HG02759 (cell line): Measurements from ENCODE around the gene PTF1A.

ENCODE experiments used
- ATAC-seq: cut with Tn5 transposase; IDR thresholded peaks from one replicate; pipeline ENCODE4 v1.9.1; 2021; ENCODE audit warnings: mild to moderate bottlenecking, moderate library complexity; ENCODE audit not compliant: unreplicated experiment

Gene PTF1A

DNA sequence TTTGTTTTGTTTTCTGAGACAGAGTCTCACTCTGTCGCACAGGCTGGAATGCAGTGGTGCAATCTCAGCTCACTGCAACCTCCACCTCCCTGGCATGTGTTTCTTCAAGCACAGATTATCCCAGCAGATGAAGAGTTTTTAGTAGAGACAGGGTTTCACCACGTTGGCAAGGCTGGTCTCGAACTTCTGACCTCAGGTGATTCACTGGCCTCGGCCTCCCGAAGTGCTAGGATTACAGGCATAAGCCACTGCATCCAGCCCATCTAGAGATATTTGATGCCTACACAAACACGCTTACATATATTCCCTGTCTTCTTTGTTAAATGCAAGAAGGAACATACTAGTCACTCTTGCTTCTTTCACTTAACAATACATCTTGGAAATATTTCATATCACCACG, 5.9 kb upstream of the PTF1A start:
- ATAC-seq, result no peak

DNA sequence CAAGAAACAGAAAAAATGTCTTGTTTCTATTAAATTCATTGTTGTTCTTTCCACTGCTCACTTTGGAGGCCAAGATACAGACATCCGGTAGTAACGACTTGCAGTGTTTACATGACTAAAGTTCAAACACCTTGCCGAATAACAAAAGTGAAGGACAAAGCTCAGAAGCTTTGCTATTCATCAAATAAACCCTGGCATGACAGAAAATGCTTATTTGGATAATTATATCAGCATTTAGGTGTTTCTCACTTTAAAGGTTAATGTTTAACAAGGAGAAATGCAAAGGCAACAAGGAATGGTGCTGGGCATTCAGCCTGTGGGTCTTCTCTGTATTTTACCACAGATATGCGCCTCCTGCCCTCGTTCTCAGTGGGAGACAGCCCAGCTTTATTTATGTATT, 5.4 kb upstream of the PTF1A start:
- no peak for ATAC-seq

GRCh38 chr10:23187155-23187554, 5.0 kb upstream of the PTF1A start:
- no peak for ATAC-seq

GRCh38 chr10:23189024-23189423, 3.1 kb upstream of the PTF1A start:
- no peak for ATAC-seq

GRCh38 chr10:23190872-23191763, 994 bp upstream of the PTF1A start:
- no peak for ATAC-seq

DNA sequence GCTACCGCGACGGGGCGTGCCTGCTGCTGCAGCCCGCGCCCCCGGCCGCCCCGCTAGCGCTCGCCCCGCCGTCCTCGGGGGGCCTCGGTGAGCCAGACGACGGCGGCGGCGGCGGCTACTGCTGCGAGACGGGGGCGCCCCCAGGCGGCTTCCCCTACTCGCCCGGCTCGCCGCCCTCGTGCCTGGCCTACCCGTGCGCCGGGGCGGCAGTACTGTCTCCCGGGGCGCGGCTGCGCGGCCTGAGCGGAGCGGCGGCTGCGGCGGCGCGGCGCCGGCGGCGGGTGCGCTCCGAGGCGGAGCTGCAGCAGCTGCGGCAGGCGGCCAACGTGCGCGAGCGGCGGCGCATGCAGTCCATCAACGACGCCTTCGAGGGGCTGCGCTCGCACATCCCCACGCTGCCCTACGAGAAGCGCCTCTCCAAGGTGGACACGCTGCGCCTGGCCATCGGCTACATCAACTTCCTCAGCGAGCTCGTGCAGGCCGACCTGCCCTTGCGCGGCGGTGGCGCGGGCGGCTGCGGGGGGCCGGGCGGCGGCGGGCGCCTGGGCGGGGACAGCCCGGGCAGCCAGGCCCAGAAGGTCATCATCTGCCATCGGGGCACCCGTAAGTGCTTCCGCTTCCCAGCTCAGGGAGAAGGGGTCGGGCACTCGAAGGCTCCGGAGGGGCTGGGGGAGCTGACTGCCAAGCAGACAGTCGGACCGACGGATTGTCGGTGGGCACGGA, 761 bp downstream of the PTF1A start:
- ATAC-seq, result no peak

DNA sequence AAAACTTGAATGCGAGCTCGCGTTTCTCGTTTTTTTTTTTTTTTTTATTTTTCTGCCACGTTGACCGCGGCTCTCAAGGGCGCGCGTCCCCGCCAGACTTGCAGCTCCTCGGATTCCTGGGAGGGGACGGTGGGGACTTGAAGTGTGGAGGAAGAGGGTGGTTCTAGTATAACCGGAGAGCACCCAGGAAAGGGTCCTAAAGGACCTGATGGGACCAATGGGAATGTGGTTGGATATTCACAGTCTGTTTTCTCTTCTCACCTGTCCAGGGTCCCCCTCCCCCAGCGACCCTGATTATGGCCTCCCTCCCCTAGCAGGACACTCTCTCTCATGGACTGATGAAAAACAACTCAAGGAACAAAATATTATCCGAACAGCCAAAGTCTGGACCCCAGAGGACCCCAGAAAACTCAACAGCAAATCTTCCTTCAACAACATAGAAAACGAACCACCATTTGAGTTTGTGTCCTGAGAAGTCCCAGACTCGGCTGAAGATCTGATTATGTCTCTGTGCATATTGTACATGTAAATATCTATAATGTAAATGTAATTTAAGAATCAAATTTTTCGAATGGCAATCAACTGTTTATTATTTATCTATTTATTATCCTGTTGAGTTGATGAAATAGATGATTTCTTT, 1.4 kb downstream of the PTF1A start:
- no peak for ATAC-seq

- ATAC-seq, result no peak
These were observed 2.4 kb downstream of the PTF1A start for GRCh38 chr10:23194471-23194965.

DNA sequence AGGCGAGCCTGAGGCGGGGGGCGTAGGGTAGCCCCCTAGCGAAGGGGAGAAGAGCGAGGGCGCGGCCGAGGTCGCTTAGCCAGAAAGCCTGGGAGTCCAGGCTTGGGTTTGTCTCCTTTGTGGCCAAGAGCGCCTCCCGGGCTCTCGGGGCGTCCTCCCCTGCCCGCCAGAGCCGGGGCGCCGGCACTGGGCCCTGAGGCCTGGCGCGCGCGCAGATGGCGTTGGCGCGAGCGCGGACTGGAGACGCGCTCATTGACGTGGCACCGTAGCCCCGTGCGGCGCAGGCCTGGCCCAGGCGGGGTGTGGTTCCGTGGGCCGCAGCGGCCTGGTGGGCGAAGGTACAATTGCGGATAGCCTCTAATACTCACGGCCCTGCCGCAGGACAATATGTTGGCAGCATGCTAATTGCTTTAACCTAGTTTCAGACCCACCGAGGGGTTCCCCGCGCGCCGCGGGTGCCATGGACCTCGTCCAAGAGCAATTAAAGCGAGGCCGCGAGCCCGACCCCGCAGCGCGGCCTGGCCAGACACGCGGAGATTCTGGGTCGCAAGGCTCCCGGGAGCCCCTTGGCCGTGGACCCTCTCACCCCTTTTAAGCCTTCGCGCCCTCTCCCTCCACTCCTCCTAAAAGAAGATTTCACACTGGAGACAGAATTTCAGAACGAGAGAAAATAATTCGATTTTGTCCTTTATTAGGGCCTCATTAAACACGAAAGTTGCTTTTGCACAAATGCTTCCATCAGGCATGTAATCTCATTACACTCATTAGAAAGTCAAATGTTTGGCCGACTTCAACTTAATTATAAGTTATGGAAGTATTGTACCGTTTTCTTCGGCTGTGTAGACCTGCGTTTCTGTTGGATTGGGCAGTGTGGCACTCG, 3.1 kb downstream of the PTF1A start:
- ATAC-seq, result no peak

- no peak for ATAC-seq
These were observed 3.9 kb downstream of the PTF1A start for GRCh38 chr10:23195846-23196600.

DNA sequence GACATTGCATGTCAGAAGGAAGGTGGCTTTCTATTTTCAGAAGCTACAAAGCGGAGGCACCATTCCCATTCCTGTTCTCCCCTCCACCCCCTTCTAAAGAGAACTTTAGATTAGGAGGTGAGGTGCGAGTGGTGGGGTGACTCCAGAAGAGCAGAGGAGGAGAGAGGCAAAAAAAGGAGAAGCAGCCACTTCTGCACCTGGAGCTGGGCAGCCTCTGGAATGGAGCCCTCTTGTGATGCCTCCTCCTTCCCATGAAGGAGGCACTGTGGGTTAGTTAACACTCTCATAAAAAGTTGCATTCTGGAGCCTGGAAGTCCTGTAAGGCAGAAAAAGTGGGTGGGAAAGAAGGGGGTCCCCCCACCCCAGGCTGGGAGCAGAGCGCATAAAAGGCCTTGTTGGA, 4.8 kb downstream of the PTF1A start:
- ATAC-seq, result no peak

DNA sequence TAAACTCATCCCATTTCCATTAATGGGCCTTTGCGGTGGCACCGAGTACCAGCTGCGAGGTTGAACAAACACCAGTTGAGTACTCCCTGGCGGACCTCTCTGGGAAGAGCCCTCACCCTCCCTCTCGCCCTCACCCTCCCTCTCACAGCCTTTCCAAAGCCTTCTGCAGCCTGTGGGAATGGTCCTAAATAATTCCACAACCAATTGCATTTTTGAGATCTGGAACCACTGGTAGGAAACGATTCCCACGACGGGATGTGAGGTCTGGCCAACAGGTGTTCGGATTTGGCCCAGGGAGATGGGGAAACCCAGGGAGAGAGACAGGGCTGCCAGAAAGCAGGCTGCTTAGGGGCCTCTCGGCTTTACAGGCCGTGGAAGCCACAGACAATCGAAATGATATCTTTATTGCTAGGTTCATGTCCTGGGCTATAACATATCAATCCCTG, 5.3 kb downstream of the PTF1A start:
- ATAC-seq, result no peak

GRCh38 chr10:23198610-23198939, 6.5 kb downstream of the PTF1A start:
- ATAC-seq, result no peak

- no peak for ATAC-seq
These were observed 7.0 kb downstream of the PTF1A start for GRCh38 chr10:23198940-23199767.

DNA sequence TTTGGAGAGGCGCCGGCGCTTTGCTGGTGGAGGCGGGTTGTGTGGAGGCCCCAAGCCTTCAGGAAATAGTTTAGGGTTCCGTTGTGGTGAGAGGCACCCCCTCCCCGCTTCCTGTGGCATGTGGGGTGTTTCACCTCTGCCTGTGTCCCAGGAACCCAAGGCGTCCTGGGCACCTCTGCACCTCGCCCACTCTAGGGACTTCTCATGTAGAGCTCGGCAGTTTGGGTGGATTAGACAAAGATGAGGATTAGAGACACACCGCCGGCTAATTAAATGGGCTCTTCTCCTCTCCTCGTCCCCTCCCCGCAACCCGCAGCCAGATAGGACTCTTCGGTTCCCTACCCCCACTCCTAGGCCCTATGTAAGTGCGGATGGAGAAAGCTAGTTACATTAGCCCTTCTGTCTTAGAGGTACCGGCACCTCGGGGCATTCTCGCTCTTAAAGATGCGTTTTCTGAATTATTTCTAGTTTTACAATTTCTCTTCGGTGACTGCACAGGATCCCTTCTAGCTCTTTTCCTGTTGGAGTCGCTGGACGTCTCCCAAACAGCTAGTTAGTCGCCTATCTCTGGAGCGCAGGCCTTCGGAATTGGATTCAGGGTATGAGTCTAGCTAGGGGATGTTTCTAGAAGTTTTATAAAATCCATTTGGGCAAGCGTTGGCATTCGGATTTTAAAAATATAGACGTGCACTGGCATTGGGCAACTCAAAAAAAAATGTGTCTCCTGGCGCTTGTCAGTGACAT, 7.8 kb downstream of the PTF1A start:
- no peak for ATAC-seq

DNA sequence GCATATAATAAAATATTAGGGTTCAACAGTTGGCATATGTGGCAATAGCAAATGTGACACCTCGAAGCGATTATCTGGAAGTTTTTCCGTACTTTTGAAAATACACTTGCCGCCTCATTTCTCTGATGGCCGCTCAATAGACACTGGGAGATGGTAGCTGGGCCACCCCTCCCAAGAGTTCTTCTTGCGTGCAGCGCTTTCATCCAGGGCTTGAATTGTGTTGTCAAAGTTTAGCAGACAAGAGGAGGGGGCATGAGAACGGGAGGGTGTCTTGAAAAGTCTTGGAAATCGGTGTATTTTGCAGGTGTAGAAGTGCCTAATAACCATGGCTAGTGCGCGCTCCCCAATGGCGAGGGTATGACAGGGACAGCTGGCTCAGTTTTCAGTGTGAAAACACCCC, 8.5 kb downstream of the PTF1A start:
- ATAC-seq, result no peak

GRCh38 chr10:23200997-23201652, 9.0 kb downstream of the PTF1A start:
- no peak for ATAC-seq

DNA sequence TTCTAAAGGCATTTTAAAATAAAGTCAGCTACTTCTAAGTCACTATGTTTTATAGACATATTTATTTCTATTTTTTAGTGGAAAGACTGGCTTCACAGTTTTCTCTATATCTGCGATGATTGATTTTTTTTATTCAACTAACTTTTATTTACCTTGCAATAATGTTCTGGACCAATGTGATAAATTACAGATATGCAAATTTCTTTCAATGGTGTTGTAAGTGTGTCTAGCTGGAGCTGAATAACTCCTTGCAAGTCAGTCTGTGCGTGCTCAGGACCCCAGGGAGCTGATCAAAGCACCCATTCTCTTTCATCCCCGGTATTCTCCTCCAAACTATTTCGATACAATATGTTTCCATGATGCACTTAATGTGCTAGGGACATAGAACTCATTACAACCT, 9.7 kb downstream of the PTF1A start:
- ATAC-seq, result no peak
